ENCODE measurements around the gene GSS.

The GSS gene

GRCh38 chr20:34931771-34932170 lies 23.8 kb downstream of the GSS start:
- TF ChIP-seq ZNF274 (IDR thresholded peaks at IDR 0.05; ENCODE audit: low read depth, low read length), result no peak
- H3K4me3 ChIP-seq (ENCODE audit: low read length), result no peak overlapping the region

GRCh38 chr20:34928411-34928810 lies 27.2 kb downstream of the GSS start:
- no peak overlapping the region for H3K4me3 ChIP-seq (ENCODE audit: low read length)
- TF ChIP-seq ZNF274 (IDR thresholded peaks at IDR 0.05; ENCODE audit: low read depth, low read length), result no peak

GRCh38 chr20:34927736-34928135 lies 27.9 kb downstream of the GSS start:
- TF ChIP-seq ZNF274 (IDR thresholded peaks at IDR 0.05; ENCODE audit: low read depth, low read length), result no peak

GRCh38 chr20:34926581-34926980 lies 29.0 kb downstream of the GSS start:
- no peak overlapping the region for H3K4me3 ChIP-seq (ENCODE audit: low read length)
- TF ChIP-seq ZNF274 (IDR thresholded peaks at IDR 0.05; ENCODE audit: low read depth, low read length), result no peak

More at GRCh38 chr20:34927736-34928135, 27.9 kb downstream of the GSS start:
- H3K4me3 ChIP-seq (ENCODE audit: low read length), result no peak overlapping the region

- no peak overlapping the region for H3K4me3 ChIP-seq (ENCODE audit: low read length)
- TF ChIP-seq ZNF274 (IDR thresholded peaks at IDR 0.05; ENCODE audit: low read depth, low read length), result no peak
Observed at GRCh38 chr20:34925981-34926380, 29.6 kb downstream of the GSS start.

GRCh38 chr20:34925341-34925740 lies 30.3 kb downstream of the GSS start:
- H3K4me3 ChIP-seq (ENCODE audit: low read length), result no peak overlapping the region

GRCh38 chr20:34923414-34923813 lies 32.2 kb downstream of the GSS start:
- H3K4me3 ChIP-seq (ENCODE audit: low read length), result no peak overlapping the region
- no peak for TF ChIP-seq ZNF274 (IDR thresholded peaks at IDR 0.05; ENCODE audit: low read depth, low read length)

More at GRCh38 chr20:34925341-34925740, 30.3 kb downstream of the GSS start:
- no peak for TF ChIP-seq ZNF274 (IDR thresholded peaks at IDR 0.05; ENCODE audit: low read depth, low read length)

GRCh38 chr20:34922654-34923381 lies 32.8 kb downstream of the GSS start:
- no peak overlapping the region for H3K4me3 ChIP-seq (ENCODE audit: low read length)
- TF ChIP-seq ZNF274 (IDR thresholded peaks at IDR 0.05; ENCODE audit: low read depth, low read length), result no peak

- no peak overlapping the region for H3K4me3 ChIP-seq (ENCODE audit: low read length)
- TF ChIP-seq ZNF274 (IDR thresholded peaks at IDR 0.05; ENCODE audit: low read depth, low read length), result no peak
Observed at GRCh38 chr20:34921436-34921835, 34.2 kb downstream of the GSS start.

- H3K4me3 ChIP-seq (ENCODE audit: low read length), result no peak overlapping the region
- TF ChIP-seq ZNF274 (IDR thresholded peaks at IDR 0.05; ENCODE audit: low read depth, low read length), result no peak
Observed at GRCh38 chr20:34920055-34920454, 35.6 kb downstream of the GSS start.

GRCh38 chr20:34916774-34917354 lies 38.7 kb downstream of the GSS start:
- H3K4me3 ChIP-seq (ENCODE audit: low read length), result no peak overlapping the region
- no peak for TF ChIP-seq ZNF274 (IDR thresholded peaks at IDR 0.05; ENCODE audit: low read depth, low read length)

GRCh38 chr20:34915749-34916455 lies 39.7 kb downstream of the GSS start:
- no peak overlapping the region for H3K4me3 ChIP-seq (ENCODE audit: low read length)
- no peak for TF ChIP-seq ZNF274 (IDR thresholded peaks at IDR 0.05; ENCODE audit: low read depth, low read length)

GRCh38 chr20:34915131-34915530 lies 40.5 kb downstream of the GSS start:
- TF ChIP-seq ZNF274 (IDR thresholded peaks at IDR 0.05; ENCODE audit: low read depth, low read length), result no peak
- H3K4me3 ChIP-seq (ENCODE audit: low read length), result no peak overlapping the region

- no peak for TF ChIP-seq ZNF274 (IDR thresholded peaks at IDR 0.05; ENCODE audit: low read depth, low read length)
- no peak overlapping the region for H3K4me3 ChIP-seq (ENCODE audit: low read length)
Observed at GRCh38 chr20:34907616-34908469, 47.8 kb downstream of the GSS start.
